ENCODE measurements around the gene DLGAP4.

Gene DLGAP4

GRCh38 chr20:36312724-36313441 lies 6.7 kb downstream of the DLGAP4 start:
- Histone ChIP-seq H3K36me3 (ENCODE audit: control insufficient read depth, insufficient read depth, low read length) (no peaks in the 10 kb centered on the region), H3K4me3 (replicated peaks; ENCODE audit: low read depth, low read length) (no peak overlapping the region), H3K27me3 (replicated peaks; ENCODE audit: control insufficient read depth, insufficient read depth, low read length) (no peaks in the 10 kb centered on the region; the same call in 1 of the 2 replicates)
- no peak for TF ChIP-seq CTCF (IDR thresholded peaks at IDR 0.05; ENCODE audit: insufficient read depth, low read length, poor library complexity, severe bottlenecking)
- no peak for DNase-seq (ENCODE audit: extremely low read depth, insufficient read length)

- DNase-seq (ENCODE audit: extremely low read depth, insufficient read length), result no peak
- Histone ChIP-seq H3K36me3 (ENCODE audit: control insufficient read depth, insufficient read depth, low read length) (no peaks in the 10 kb centered on the region), H3K4me3 (replicated peaks; ENCODE audit: low read depth, low read length) (no peak overlapping the region), H3K27me3 (replicated peaks; ENCODE audit: control insufficient read depth, insufficient read depth, low read length) (no peaks in the 10 kb centered on the region; the same call in 1 of the 2 replicates)
- no peak for TF ChIP-seq CTCF (IDR thresholded peaks at IDR 0.05; ENCODE audit: insufficient read depth, low read length, poor library complexity, severe bottlenecking)
These were observed 7.3 kb downstream of the DLGAP4 start for GRCh38 chr20:36313476-36313875.

GRCh38 chr20:36313926-36314325 lies 7.8 kb downstream of the DLGAP4 start:
- H3K36me3 ChIP-seq (ENCODE audit: control insufficient read depth, insufficient read depth, low read length), result no peaks in the 10 kb centered on the region
- TF ChIP-seq CTCF (IDR thresholded peaks at IDR 0.05; ENCODE audit: insufficient read depth, low read length, poor library complexity, severe bottlenecking), result no peak
- DNase-seq (ENCODE audit: extremely low read depth, insufficient read length), result no peak
- H3K4me3 ChIP-seq (replicated peaks; ENCODE audit: low read depth, low read length), result no peak overlapping the region
- H3K27me3 ChIP-seq (replicated peaks; ENCODE audit: control insufficient read depth, insufficient read depth, low read length), result no peaks in the 10 kb centered on the region; the same call in 1 of the 2 replicates

GRCh38 chr20:36314734-36315544 lies 8.8 kb downstream of the DLGAP4 start:
- no peaks in the 10 kb centered on the region for H3K27me3 ChIP-seq (replicated peaks; ENCODE audit: control insufficient read depth, insufficient read depth, low read length)

More at GRCh38 chr20:36314734-36315544, 8.8 kb downstream of the DLGAP4 start:
- H3K36me3 ChIP-seq (ENCODE audit: control insufficient read depth, insufficient read depth, low read length), result no peaks in the 10 kb centered on the region
- no peak overlapping the region for H3K4me3 ChIP-seq (replicated peaks; ENCODE audit: low read depth, low read length)
- no peak for DNase-seq (ENCODE audit: extremely low read depth, insufficient read length)
- no peak for TF ChIP-seq CTCF (IDR thresholded peaks at IDR 0.05; ENCODE audit: insufficient read depth, low read length, poor library complexity, severe bottlenecking)
